Osteocyte (in vitro differentiated cells): ENCODE results near the gene TEX50. TPM values are rescaled to one million over a fixed set of nuclear protein-coding genes. Genes with fewer than 3 reads are reported as not detected.
"Not testable (repeated sequence)": the region's sequence is repeated elsewhere in the genome, so short reads cannot be mapped to it uniquely, and the experiment has no call there.

Experiments used
- DNase-seq: peaks from one replicate; pipeline ENCODE4 v3.0.0; 2021; ENCODE audit warnings: mixed read lengths; ENCODE audit not compliant: unreplicated experiment; ENCODE audit errors: extremely low spot score
- H3K27ac Mint-ChIP-seq: one replicate; pipeline ENCODE4 v1.8.0; 2021; ENCODE audit warnings: mild to moderate bottlenecking, mixed read lengths; ENCODE audit not compliant: unreplicated experiment
- H3K27me3 Mint-ChIP-seq: one replicate; pipeline ENCODE4 v1.8.0; 2021; ENCODE audit warnings: mixed read lengths; ENCODE audit not compliant: unreplicated experiment
- H3K36me3 Mint-ChIP-seq: one replicate; pipeline ENCODE4 v1.8.0; 2021; ENCODE audit warnings: mixed read lengths; ENCODE audit not compliant: unreplicated experiment
- H3K4me1 Mint-ChIP-seq: one replicate; pipeline ENCODE4 v1.8.0; 2021; ENCODE audit warnings: mixed read lengths; ENCODE audit not compliant: unreplicated experiment
- H3K4me3 Mint-ChIP-seq: one replicate; pipeline ENCODE4 v1.8.0; 2021; ENCODE audit warnings: mild to moderate bottlenecking, moderate library complexity, mixed read lengths; ENCODE audit not compliant: unreplicated experiment
- H3K9me3 Mint-ChIP-seq: one replicate; pipeline ENCODE4 v1.8.0; 2021; ENCODE audit warnings: mixed read lengths; ENCODE audit not compliant: unreplicated experiment
- CTCF ChIP-seq: fragments of 200-600 bp; sonication (generic); IDR thresholded peaks from 2 replicates; pipeline ENCODE4 v1.5.0; 2021; ENCODE audit warnings: antibody characterized with exemption, mild to moderate bottlenecking, moderate library complexity
- long read RNA-seq: library from polyadenylated mRNA; unstranded; transcript quantifications from one replicate; pipeline ENCODE4 v2.0.0, GENCODE V29; 2021
- total RNA-seq: library from RNA; stranded (reverse); gene quantifications from 2 replicates; pipeline ENCODE4 v1.2.1, GENCODE V29; 2021

Gene TEX50
- total RNA-seq = not detected in 2 replicates
- long read RNA-seq = 0 reads

GRCh38 chr1:173635116-173635515 lies at the start of gene TEX50:
TSS of gene TEX50 (plus strand) at chr1:173635338. CDS start at chr1:173635522, 184 bp downstream.
- Mint-ChIP-seq H3K36me3 (no peaks in the 10 kb centered on the region), H3K4me3 (no peak within 1 kb of the TSS), H3K4me1 (no peaks in the 10 kb centered on the region), H3K27me3 (peaks cover 16% of the 10 kb centered on the region), H3K9me3 (peaks cover 15% of the 10 kb centered on the region), H3K27ac (no peak within 1 kb of the TSS)
- DNase-seq = no peak
- no peak for TF ChIP-seq CTCF

GRCh38 chr1:173590557-173590956 lies 44.6 kb upstream of the TEX50 start:
- DNase-seq = no peak
- H3K4me3 Mint-ChIP-seq = no peak overlapping the region
- no peaks in the 10 kb centered on the region for H3K27me3 Mint-ChIP-seq
- TF ChIP-seq CTCF = no peak
- H3K4me1 Mint-ChIP-seq = no peaks in the 10 kb centered on the region
- no peak overlapping the region for H3K27ac Mint-ChIP-seq
- no peaks in the 10 kb centered on the region for H3K36me3 Mint-ChIP-seq
- H3K9me3 Mint-ChIP-seq = no peaks in the 10 kb centered on the region

GRCh38 chr1:173591138-173591537 lies 44.0 kb upstream of the TEX50 start:
- not testable (repeated sequence) for H3K27ac Mint-ChIP-seq, H3K27me3 Mint-ChIP-seq, H3K9me3 Mint-ChIP-seq, H3K36me3 Mint-ChIP-seq, DNase-seq, H3K4me3 Mint-ChIP-seq, H3K4me1 Mint-ChIP-seq

GRCh38 chr1:173596097-173596825 lies 38.9 kb upstream of the TEX50 start:
- Mint-ChIP-seq H3K4me3 (no peak overlapping the region), H3K4me1 (no peaks in the 10 kb centered on the region), H3K27me3 (peaks cover 13% of the 10 kb centered on the region), H3K27ac (no peak overlapping the region), H3K36me3 (no peaks in the 10 kb centered on the region), H3K9me3 (peaks cover 6% of the 10 kb centered on the region)
- TF ChIP-seq CTCF = no peak
- no peak for DNase-seq

GRCh38 chr1:173601588-173601987 lies 33.5 kb upstream of the TEX50 start:
- Mint-ChIP-seq H3K27me3 (peaks cover 16% of the 10 kb centered on the region), H3K4me1 (no peaks in the 10 kb centered on the region), H3K27ac (no peak overlapping the region), H3K9me3 (no peaks in the 10 kb centered on the region), H3K4me3 (no peak overlapping the region), H3K36me3 (no peaks in the 10 kb centered on the region)
- DNase-seq = no peak
- TF ChIP-seq CTCF = no peak
